Islet precursor cell (in vitro differentiated cells): ENCODE results near the gene ZNF660.

Source experiments
- DNase-seq: peaks from one replicate; pipeline ENCODE4 v3.0.0-alpha.2; 2018

ZNF660 gene

GRCh38 chr3:44642337-44642736 lies 57.6 kb downstream of the ZNF660 start:
- no peak for DNase-seq

GRCh38 chr3:44643024-44643423 lies 58.3 kb downstream of the ZNF660 start:
- DNase-seq = no peak

DNA sequence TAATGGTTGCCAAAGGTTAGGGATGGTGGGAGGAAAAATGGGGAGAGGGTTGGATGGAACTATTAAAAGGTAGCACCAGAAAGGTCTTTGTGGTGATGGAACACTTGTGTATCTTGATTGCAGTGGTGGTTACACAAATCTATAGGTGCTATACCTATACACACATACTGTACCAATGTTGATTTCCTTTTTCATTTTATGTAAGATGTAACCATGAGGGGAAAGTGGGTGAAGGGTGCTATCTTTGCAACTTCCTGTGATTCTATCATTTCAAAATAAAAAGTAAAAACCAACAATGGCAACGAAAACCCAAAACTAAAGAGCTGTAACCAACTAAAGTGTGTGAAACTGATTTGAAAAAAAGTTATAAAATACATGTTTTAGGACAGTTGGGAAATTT lies 63.0 kb downstream of the ZNF660 start:
- DNase-seq = no peak

GRCh38 chr3:44648564-44649229 lies 63.9 kb downstream of the ZNF660 start, which contains the start of gene ZNF35:
TSS of gene ZNF35 (plus strand) at chr3:44648732. CDS start at chr3:44651068, 2,336 bp downstream.
- DNase-seq = peak; percentile 94
